Right renal pelvis (tissue), 4 donors: ENCODE data around the gene RAB10. TPM values are rescaled to one million over a fixed set of nuclear protein-coding genes. Genes with fewer than 3 reads are reported as not detected.
"Not testable (repeated sequence)": the region's sequence is repeated elsewhere in the genome, so short reads cannot be mapped to it uniquely, and the experiment has no call there.

Experiments used
- DNase-seq, 4 donors: peaks; one replicate each; pipeline ENCODE4 v3.0.0-alpha.2; 2013; ENCODE audit warnings: low read depth in 4 of 4, low spot score in 3 of 4, missing footprints in 1 of 4
- polyA plus RNA-seq, 4 donors: library from polyadenylated mRNA; unstranded; fragments of 120-200 nt; gene quantifications; one replicate each; pipeline ENCODE4 v1.2.1, GENCODE V29; 2013; ENCODE audit not compliant: insufficient read length in 4 of 4

RAB10 gene
- polyA plus RNA-seq, 4 donors, result 127 to 150 (median 149) TPM

DNA sequence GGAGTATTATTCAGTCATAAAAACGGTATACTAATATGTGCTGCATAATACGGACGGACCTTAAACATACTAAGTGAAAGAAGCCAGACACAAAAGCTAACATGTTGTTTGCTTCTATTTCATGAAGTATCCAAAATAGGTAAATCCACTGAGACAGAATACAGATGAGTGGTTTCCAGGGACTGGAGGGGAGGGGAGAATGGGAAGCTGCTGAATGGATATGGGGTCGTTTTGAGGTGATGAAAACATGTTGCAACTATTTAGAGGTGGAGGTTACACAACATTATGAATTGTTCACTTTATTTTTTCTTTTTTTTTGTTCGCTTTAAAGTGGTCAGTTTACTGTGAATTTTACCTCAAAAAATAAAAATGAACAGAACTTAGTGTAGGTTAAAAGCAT lies 52.9 kb downstream of the RAB10 start:
- no peak for DNase-seq

DNA sequence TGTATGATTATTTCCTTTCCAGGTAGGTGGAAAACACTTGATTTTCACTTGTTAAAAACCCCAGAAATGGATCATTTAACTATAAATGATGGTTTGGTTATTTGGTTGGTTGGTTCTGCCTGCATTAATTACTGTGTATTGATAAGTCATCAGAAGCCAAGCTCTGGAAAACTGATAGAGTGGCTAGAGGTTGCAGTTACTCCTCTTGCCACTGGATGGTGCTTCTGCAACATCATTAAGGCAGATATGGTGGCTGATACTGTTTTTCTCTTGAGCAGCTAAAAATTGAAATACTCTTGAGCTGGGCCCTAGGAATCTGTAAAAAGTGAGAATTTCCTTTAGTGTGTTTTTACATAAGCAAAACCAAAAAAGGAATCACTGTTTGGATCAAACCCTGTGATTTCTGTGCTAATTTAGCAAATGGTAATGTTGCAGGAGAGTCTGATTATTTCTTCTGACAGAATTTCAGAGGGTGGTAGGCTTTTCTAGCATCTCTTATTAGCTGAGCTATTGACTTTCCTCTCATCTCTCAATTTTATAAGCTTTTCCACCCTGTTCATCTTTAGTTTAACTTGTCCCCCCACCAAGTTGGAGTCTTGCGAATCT lies 54.3 kb downstream of the RAB10 start:
- DNase-seq, result no peak

DNA sequence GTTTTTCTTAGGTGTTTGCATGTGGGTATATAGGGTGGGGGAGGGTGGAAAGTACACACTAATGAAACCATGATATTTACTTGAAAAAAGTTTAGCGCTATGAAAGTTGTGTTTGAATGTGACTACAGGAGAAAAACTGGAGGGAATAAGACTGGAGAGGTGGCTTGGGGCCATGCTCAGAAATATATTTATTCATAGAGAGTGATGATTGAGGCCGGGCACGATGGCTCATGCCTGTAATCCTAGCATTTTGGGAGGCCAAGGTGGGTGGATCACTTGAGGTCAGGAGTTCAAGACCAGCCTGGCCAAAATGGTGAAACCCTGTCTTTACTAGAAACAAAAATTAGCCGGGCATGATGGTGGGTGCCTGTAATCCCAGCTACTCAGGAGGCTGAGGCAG lies 55.0 kb downstream of the RAB10 start:
- DNase-seq, result not testable (repeated sequence)

DNA sequence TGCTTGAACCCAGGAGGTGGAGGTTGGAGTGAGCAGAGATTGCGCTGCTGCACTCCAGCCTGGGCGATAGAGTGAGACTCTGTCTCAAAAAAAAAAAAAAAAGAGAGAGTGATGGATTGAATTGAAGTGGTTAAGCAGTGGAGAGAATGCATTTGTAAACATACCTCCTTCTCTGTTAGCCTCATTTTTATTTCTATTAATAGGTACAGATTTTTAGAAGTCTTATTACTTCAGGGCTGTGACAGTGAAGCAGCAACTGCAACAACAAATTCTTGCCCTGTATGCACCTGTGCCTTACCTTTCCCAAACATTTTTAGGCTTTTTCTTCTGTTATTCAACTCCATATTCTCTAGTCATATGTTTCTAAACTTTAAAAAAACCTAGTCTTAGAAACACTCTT lies 55.5 kb downstream of the RAB10 start:
- no peak for DNase-seq

DNA sequence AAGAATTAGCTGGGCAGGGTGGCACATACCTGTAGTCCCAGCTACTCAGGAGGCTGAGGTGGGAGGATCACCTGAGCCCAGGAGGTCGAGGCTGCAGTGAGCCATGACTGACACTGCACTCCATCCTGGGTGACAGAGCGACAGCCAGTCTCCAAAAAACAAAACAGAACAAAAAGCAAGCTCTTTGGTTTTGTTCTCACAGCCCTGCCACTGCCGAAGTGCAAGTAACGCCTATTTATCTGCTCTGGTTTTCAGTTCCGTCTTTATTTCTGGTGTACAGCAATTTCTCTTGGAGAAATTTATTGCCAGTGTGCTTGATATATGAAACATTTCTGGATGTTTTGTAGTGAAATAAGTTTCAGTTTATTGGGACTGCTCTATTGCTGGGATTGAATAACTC lies 61.9 kb downstream of the RAB10 start:
- no peak for DNase-seq

DNA sequence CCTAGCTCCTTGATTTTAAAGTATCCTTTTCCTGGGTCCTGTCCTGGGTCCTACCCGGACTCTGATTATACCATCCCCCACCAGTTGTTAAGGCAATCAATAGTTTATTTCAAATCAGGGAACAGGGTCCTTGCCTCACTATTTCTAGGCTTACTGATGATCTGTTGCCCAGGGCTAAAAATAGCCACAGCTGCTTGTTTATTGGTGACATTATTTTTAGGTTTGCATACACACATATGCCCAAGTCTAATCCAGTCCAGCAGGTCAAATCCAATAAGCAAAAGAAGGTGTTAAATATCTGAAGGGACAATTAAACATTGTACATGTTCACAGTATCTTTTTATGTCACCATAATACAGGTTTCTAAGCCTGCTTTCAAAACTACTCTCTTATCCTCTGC lies 66.0 kb downstream of the RAB10 start:
- DNase-seq, result no peak

DNA sequence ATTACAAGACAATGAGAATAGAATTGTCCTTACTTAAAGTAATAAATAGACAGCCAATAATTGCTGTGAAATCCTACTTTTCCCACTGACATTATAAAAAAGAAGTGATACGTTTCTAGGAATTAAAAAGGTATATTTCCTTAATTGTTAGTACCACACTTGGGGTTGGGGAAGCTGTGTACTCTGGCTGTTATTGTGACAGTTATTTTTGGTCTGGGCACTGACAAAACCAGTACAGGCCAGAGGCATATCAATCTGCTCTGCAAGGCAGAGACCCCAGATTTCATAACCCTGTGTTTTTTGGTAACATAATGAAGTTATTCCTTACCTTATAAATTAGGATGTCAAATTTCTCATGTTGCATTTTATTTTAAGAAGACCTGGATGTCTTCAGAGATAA lies 66.5 kb downstream of the RAB10 start:
- DNase-seq, result no peak

DNA sequence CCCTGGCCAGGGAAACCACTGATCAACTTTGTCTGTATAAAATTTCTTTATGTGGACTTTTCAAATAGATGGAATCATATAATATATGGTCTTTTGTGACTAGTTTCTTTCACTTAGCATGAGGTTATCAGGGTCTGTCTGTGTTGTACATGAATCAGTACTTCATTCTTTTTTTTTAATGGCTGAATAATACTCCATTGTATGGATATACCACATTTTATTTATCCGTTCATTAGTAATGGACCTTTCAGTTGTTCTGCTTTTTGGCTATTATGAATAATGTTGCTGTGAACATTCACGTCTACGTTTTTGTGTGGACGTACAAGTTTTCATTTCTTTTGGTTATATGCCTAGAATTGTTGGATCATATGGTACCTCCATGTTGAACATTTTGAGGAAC lies 69.9 kb downstream of the RAB10 start:
- no peak for DNase-seq

DNA sequence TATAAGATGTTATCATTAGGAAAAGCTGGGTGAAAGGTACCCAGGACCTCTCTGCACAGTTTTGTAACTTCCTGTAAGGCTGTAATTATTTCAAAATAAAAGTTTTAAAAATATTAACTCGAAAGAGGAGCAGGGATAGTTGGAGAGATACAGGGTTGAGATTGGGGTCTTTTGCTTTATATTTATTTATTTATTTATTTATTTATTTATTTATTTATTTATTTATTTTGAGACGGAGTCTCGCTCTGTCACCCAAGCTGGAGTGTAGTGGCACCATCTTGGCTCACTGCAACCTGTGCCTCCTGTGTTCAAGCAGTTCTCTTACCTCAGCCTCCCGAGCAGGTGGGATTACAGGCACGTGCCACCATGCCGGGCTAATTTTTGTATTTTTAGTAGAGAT lies 74.8 kb downstream of the RAB10 start:
- not testable (repeated sequence) for DNase-seq

DNA sequence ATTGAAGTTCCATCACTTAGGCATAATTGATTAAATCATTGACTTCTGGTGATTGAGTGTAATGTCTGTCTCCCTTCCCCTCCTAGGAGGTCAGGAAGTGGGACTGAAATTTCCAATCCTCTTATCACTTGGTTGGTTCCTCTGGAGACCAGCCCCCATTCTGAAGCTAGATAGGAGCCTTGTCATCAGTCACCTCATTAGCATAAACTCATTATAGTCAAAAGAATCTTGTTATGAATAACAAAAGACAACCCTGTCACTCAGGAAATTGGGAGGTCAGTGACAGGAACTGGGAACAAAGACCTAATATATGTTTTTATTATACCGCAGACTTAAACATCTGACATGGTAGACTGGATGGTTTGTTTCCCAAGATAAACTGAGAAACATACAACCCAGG lies 78.3 kb downstream of the RAB10 start:
- no peak for DNase-seq

DNA sequence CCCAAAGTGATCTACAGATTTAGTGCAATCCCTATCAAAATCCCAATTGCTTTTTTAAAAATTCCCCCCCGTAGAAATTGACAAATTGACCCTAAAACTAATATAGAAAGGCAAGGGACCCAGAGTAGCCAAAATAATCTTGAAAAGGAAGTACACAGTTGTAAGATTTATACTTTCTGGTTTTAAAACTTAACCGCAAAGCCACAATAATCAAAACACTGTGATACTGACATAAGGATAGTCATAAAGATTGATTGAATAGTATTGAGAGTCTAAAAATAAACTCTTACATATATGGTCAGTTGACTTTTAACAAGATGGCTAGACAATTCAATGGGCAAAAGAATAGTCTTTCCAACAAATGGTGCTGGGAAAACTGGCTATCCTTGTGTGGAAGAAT lies 80.3 kb downstream of the RAB10 start:
- DNase-seq, result no peak

DNA sequence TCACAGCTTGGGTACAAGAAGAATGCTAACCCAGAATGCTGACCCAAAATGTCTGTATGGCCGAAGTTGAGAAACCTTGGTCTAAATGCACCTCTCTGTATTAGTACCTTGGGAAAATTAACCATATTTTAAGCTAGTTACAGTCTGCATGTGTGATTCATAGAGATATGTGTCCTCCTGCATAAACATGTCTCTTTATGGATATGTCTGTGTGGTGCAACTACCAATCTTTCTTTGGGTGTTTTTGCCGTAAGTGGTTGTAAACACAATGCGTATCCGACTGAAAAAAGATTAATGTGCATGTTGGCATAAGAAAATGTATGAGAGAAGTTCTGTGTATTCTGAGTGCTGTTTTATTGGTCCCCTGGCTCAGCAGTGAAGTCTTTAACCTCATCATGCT lies 84.8 kb downstream of the RAB10 start:
- DNase-seq, result no peak

DNA sequence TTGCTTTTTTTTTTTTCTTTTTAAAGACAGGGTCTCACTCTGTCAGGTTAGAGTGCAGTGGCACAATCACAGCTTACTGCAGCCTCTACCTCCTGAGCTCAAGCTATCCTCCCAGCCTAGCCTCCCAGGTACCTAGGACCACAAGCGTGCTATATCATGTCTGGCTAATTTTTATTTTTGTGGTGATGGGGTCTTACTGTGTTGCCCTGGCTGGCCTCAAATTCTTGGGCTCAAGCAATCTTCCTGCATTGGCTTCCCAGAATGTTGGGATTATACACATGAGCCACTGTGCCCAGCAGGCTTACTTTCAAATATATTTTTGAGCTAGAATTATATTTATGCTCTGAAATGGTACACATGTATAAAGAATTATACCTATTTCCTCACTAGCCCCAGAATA lies 85.6 kb downstream of the RAB10 start:
- no peak for DNase-seq

DNA sequence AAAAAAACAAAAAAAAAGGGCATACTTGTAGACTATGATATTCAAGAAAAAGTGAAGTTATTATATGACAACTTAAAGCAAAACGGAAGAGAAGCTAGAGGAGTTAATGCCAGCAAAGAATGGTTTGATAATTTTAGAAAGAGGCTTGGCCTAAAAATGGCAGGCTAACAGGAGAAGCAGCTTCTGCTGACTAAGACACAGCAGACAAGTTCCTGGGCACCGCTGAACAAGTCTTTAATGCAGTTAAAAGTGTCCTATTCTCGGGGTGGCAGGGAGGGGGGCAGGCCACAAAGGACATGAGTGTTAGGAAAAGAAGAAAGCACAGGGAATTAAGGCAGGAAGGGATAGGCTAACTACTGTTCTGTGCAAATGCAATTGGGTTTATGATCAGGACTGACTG lies 88.7 kb downstream of the RAB10 start:
- no peak for DNase-seq

DNA sequence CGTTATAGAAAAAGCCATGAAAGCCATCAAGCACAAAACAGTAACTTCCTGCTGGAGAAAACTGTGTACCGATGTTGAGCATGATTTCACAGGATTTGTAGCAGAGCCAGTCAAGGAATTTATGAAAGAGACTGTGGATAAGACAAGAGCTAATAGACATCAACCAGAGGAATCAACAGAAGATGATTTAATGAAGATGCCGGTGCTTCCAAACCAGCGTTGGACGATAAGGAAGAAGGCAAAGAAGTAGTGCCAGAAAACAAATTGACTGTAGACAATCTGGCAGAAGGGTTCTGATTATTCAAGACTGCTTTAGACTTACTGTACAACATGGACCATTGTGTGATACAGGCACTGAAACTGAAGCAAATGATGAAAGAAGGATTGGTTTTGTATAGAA lies 89.5 kb downstream of the RAB10 start:
- no peak for DNase-seq

DNA sequence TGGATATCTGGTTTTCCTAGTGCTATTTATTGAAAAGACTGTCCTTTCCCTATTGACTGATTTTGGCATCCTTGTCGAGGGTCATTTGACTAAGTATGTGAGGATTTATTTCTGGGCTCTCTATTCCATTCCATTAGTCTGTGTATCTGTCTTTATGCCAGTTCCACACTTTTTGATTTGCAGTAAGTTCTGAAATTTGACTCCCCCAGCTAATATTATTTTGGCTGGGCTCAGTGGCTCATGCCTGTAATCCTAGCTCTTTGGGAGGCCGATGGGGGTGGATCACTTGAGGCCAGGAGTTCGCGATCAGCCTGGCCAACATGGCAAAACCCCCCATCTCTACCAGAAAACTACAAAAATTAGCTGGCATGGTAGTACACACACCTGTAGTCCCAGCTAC lies 92.2 kb downstream of the RAB10 start:
- no peak for DNase-seq

DNA sequence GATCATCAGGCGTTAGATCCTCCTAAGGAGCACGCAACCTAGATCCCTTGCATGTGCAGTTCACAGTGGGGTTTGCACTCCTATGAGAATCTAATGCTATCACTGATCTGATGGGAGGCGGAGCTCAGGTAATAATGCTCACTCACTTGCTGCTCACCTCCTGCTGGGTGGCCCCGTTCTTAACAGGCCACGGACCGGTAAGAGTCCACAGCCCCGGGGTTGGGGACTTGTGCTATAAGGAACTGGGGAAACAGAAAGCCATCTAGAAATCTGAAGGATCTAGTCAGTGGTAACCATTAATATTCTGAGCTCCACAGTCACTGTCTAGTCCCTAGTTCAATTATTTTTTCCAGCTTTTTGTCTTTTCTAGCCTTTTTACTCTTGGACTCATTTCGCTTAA lies 94.3 kb downstream of the RAB10 start:
- no peak for DNase-seq

DNA sequence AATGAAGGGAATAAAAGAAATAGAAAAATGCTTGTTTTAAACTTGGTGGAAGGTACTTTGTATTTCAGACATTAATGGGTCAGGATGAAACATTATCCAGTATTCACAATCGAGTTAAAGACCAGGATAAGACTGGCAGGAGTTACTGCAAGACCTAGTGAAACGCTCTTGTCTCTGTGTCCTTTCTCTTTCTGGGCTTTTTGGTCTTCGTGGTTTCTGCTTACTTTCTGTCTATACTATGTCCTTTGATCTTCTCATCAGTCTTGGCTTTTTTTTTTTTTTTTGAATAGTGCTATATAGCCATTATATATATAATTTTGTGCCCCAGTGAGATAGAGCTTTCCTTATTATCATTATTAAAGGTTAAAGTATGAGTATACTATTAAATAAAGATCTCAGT lies 96.9 kb downstream of the RAB10 start:
- no peak for DNase-seq

DNA sequence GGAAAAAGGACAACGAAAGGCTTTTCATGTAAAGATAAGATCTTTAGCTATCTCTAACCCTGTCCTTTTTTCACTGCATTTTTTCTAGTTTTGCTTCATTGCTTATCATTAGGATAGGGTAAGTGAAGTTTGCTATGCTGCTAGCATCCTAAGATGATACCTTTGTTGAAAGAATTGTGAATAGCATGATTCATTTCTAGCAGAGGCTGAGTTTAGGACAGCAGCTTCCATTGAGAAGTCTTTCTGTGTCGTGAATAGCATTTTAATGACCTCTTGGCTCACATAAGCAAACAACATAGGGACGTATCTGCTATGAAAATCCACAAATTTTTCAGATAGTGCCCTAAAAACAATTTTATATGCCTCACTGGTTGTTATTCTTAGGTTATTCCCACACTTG lies 102.6 kb downstream of the RAB10 start:
- DNase-seq, result no peak

DNA sequence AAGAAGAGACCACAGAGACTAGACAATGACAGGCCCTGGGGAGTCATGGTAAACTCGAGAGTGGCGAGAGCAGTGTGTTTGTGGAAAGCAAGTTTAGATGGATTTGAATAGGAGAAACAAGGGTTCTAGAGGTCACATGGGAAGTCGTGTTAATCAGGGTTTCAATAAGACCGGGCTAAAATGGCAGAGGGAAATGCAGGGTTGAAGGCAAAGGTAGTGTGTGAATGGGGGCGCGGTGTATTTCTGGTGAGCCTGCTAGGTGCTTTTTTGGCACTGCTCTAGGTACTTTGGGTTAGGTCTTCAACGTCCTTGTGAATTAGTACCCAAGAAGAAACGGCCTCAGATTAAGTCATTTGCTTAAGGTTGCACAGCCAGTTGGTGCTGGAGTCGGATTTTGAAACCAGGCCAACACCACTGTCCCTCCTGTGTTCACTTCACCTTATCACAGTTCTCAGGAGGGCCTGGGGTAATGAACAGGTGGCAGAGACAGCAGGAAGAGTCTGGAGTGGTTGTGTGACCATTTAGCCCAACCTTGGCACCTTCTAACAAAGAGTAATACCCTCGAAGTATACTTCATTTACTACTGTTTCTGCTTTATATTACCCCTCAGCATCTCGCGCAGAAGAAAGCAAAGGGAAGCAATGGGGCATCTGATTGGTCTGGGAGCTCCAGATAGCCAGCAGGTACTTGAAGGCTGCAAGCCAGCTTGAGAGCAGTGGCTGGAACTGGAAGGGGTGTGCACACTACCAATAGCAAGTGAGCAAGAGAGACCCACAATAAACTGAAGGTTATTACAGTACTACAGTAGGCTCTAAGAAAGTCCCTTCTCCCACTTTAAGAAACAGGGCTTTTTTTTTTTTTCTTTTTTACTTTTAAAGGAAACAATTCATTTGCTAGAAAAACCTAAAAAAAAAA lies 105.6 kb downstream of the RAB10 start:
- DNase-seq, result no peak

DNA sequence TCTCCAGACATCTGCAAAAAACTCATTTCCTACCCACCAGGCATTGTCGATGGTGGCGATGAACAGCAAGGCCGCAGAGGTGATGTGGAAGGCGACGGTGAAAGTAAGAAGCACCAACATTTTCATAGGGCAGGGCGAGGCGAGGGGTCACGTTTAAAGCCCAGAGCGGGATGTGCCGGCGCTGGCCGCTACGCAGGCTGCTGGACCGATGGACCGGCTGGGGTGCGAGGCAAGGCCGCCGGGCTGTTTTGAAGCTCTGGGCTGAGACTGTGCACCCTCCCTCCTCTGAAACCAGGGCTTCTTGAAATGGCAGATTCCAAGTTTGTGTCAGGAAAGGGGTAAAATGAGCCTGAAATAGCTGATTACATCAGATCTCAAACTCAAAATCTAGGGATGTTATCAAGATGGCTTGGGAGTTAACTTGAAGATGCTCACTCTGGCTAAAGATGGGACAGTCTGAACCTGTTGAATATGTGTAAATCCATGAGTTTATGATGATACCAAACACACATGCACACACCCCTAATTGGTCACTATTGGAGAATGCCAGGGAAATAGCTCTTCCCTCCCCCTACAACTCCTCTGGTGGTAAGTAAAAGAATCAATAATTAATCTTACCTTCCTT lies 107.4 kb downstream of the RAB10 start:
- no peak for DNase-seq

DNA sequence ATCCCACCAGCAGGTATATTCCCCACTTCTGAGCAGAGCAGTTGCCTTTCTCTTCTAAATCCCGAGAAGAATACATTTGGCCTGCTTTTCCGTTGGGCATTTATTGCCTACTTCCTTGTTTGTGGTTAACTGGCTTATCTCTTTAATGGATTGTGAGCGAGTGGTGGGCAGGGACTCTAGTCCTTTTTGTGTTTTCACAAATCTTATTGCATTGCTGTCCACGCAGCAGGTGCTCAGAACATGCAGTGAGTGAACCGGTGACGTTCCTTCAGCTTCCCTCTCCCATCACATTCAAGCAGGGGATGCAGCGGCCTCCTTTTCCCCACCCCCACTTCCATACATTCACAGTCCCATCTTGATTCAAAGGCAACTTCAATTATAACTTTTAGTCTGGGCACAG lies 110.1 kb downstream of the RAB10 start:
- DNase-seq, result no peak
